Parathyroid adenoma (tissue), 2 donors: ENCODE measurements around the gene FCN2.

Source experiments
- H2AFZ ChIP-seq: fragments of 300-600 bp; sonication (generic); one replicate; pipeline ENCODE4 v1.7.0; 2017; ENCODE audit warnings: antibody characterized with exemption, mild to moderate bottlenecking
- H3K27ac ChIP-seq: fragments of 300-600 bp; sonication (generic); one replicate; pipeline ENCODE4 v1.7.0; 2017
- H3K27me3 ChIP-seq: fragments of 300-600 bp; sonication (generic); one replicate; pipeline ENCODE4 v1.7.0; 2017; ENCODE audit warnings: low read length; ENCODE audit not compliant: control insufficient read depth, insufficient read depth
- H3K36me3 ChIP-seq: fragments of 300-600 bp; sonication (generic); one replicate; pipeline ENCODE4 v1.7.0; 2017; ENCODE audit warnings: low read length; ENCODE audit not compliant: control insufficient read depth, insufficient read depth
- H3K4me1 ChIP-seq: fragments of 300-600 bp; sonication (generic); one replicate; pipeline ENCODE4 v1.7.0; 2017; ENCODE audit warnings: control low read depth
- H3K4me2 ChIP-seq: fragments of 300-600 bp; sonication (generic); one replicate; pipeline ENCODE4 v1.7.0; 2017; ENCODE audit warnings: low read length
- H3K4me3 ChIP-seq: fragments of 300-600 bp; sonication (generic); one replicate; pipeline ENCODE4 v1.7.0; 2017; ENCODE audit warnings: low read depth, low read length
- H3K79me2 ChIP-seq: fragments of 300-600 bp; sonication (generic); one replicate; pipeline ENCODE4 v1.7.0; 2017; ENCODE audit warnings: control low read depth
- H3K9ac ChIP-seq: fragments of 300-600 bp; sonication (generic); one replicate; pipeline ENCODE4 v1.7.0; 2017; ENCODE audit warnings: mild to moderate bottlenecking
- H3K9me3 ChIP-seq: fragments of 300-600 bp; sonication (generic); one replicate; pipeline ENCODE4 v1.7.0; 2017; ENCODE audit warnings: low read length; ENCODE audit not compliant: control insufficient read depth
- TF ChIP-seq, protein P1 (sequence below): fragments of 300-600 bp; sonication (generic); IDR thresholded peaks from one replicate; pipeline ENCODE4 v1.7.0; 2017; ENCODE audit warnings: antibody characterized with exemption, mild to moderate bottlenecking
- donor health status: primary hyperparathyroidism.

FCN2 gene

DNA sequence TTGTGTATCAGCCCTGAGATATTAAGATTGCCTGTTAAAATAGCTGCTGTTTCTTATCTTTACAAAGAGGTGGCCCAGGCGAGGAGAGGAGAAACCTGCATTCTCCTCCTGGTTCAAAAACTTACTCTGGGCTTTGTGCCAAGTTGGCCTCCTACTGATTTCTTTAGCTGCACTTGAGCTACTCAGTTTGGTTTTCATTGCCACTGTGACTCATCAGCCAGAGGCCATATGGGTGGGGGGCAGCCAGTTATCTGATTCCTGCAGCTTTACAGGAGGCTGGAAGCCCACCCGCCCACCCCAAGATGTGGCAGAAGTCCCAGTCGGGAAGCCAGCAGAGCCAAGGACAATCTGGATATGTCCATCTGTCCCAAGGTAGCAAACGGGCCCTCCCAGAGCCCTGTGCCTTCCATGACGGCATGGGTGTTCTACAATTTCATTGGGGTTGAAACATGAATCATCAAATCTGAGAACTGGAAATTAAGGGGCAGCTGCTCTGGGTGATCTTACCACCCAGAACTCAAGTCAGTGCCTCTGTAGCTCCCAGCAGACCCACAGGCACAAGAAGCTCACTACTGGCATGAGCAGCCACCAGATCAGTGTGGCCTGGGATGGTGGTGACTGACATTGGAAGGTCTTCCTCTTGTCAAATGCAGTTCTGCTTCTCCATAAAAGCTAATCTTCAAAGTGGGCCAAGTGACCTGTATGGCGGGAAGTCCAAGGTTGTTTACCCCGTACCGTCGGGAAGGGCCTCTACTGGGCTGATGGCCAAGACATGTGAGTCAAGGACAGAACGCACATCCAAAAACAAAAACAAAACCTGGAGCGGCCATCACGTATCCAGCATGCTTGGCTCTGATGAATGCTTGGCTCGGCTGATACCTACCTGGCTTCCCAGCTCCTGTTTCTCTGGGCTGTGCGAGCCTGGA lies 15.6 kb downstream of the FCN2 start:
- Histone ChIP-seq H3K4me3 (no peak overlapping the region), H3K27ac (peak overlapping the region; percentile 92), H2AFZ (peak overlapping the region; percentile 36), H3K9ac (no peak overlapping the region), H3K4me1 (peaks cover 17% of the 10 kb centered on the region), H3K4me2 (no peak overlapping the region), H3K27me3 (no peaks in the 10 kb centered on the region), H3K79me2 (no peaks in the 10 kb centered on the region), H3K9me3 (no peaks in the 10 kb centered on the region), H3K36me3 (no peaks in the 10 kb centered on the region)
- TF ChIP-seq, protein P1, sequence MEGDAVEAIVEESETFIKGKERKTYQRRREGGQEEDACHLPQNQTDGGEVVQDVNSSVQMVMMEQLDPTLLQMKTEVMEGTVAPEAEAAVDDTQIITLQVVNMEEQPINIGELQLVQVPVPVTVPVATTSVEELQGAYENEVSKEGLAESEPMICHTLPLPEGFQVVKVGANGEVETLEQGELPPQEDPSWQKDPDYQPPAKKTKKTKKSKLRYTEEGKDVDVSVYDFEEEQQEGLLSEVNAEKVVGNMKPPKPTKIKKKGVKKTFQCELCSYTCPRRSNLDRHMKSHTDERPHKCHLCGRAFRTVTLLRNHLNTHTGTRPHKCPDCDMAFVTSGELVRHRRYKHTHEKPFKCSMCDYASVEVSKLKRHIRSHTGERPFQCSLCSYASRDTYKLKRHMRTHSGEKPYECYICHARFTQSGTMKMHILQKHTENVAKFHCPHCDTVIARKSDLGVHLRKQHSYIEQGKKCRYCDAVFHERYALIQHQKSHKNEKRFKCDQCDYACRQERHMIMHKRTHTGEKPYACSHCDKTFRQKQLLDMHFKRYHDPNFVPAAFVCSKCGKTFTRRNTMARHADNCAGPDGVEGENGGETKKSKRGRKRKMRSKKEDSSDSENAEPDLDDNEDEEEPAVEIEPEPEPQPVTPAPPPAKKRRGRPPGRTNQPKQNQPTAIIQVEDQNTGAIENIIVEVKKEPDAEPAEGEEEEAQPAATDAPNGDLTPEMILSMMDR = no peak

DNA sequence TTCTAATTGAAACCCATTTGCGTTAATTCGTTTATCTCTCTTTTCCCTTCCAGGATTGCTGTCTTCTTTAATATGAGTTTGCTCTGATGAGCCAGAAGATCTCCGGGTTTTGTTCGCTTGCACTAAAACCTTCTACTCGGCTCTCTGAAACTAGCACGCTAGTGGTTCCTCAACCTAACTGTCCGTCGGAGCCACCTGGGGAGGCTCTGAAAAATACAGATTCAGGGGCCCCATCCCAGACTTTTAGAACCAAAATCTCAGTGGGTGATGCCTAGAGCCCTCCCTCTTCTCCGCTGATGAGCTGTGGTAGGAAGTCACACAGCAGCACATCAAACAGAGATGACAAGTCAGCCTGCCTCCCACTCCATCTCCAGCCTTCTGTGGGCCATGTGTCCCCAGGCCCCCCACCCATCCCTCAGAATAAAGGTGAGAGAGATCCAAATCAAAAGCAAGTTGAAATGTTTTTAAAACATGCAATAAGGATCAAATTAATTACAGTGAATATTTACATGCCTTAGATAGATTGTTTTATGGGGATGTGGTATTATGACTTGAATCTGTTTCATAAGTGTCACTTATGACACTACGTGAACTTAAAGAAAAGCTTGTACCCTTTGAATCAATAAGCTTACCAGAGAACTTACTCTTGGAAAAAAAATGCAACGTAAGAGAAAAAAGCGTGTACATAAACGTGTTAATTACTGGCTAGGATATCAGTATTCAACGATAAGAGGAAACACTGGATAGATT lies 16.4 kb downstream of the FCN2 start:
- TF ChIP-seq, protein P1 = no peak
- H3K4me3 ChIP-seq = no peak overlapping the region

DNA sequence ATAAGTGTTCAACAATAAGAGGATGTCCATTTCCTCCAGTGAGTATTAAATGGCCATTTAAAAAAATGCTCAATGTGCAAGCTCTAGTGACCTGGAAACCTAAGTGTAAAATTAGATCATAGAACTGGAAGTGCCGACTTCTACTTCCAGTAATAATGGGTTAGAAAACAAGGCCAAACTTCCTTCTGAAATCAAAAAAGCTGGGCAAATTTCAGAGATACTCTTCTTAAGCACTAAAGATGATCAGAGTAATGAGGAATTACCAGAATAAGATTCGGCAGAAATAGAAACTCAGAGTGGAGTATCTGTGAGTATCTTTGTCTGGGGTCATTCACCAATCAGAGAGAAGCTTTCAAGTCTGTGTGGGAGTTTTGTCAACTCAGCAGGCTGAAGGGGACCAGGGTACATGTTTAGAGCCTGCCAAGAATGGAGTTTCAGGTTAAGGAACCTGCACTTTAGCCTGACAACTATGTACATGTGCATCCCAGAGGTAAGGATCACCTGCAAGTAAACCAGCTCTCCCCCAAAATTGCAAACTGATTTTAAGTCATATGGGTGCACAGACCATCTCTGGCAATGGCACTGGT lies 17.1 kb downstream of the FCN2 start:
- Histone ChIP-seq H3K4me2 (no peak overlapping the region), H3K79me2 (no peaks in the 10 kb centered on the region), H3K4me3 (no peak overlapping the region), H3K9me3 (no peaks in the 10 kb centered on the region), H2AFZ (no peak overlapping the region), H3K36me3 (no peaks in the 10 kb centered on the region), H3K27ac (peak overlapping the region; percentile 92), H3K9ac (no peak overlapping the region), H3K4me1 (peaks cover 17% of the 10 kb centered on the region), H3K27me3 (no peaks in the 10 kb centered on the region)
- TF ChIP-seq, protein P1 = no peak

More for the DNA sequence above, 16.4 kb downstream of the FCN2 start:
- Histone ChIP-seq H3K36me3 (no peaks in the 10 kb centered on the region), H3K79me2 (no peaks in the 10 kb centered on the region), H3K4me2 (no peak overlapping the region), H3K27ac (peak overlapping the region; percentile 92), H3K9ac (no peak overlapping the region), H3K4me1 (peaks cover 17% of the 10 kb centered on the region), H3K9me3 (no peaks in the 10 kb centered on the region), H3K27me3 (no peaks in the 10 kb centered on the region), H2AFZ (peak overlapping the region; percentile 36)

DNA sequence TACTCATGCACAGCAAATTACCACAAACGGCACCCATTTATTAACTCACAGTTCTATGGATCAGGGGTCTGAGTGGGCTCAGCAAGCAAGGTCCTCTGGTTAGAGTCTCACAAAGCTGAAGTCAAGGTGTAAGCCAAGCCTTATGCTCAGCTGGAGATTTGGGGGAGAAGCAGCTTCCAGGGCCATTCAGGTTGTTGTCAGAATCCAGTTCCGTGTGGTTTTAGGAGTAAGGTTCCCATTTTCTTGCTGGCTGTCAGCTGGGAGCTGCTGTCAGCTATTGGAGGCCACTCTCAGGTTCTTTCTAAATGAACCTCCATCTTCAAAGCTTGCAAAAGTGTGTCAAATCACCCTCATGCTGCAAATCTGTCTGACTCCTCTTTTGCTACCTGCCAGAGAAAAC lies 17.7 kb downstream of the FCN2 start:
- H3K27ac ChIP-seq = peak overlapping the region; percentile 92

More for the DNA sequence above, 17.7 kb downstream of the FCN2 start:
- Histone ChIP-seq H3K79me2 (no peaks in the 10 kb centered on the region), H3K4me1 (peaks cover 17% of the 10 kb centered on the region), H3K4me3 (no peak overlapping the region), H3K9ac (no peak overlapping the region), H3K36me3 (no peaks in the 10 kb centered on the region), H3K4me2 (no peak overlapping the region), H3K27me3 (no peaks in the 10 kb centered on the region), H3K9me3 (no peaks in the 10 kb centered on the region), H2AFZ (peak overlapping the region; percentile 51)
- TF ChIP-seq, protein P1 = no peak
